ENCODE results near the gene PHAF1. TPM values are rescaled to one million over a fixed set of nuclear protein-coding genes. Genes with fewer than 3 reads are reported as not detected.

PHAF1 gene
- total and polyA plus RNA-seq, 2 of the 8 experiments (the other 6 are each of a cell fraction or from before 2014, with no cell fraction given) = 18.6 to 26.4 TPM

GRCh38 chr16:67163164-67163998 lies 53.6 kb downstream of the PHAF1 start (continued):
- no peak for TF ChIP-seq TCF12 (IDR thresholded peaks at IDR 0.05; ENCODE audit: low read depth, low read length)
- no peak for TF ChIP-seq HDAC6 (IDR thresholded peaks at IDR 0.05; ENCODE audit: low read depth, low read length)
- no peak for TF ChIP-seq CBX5 (IDR thresholded peaks at IDR 0.05; ENCODE audit: low read depth, low read length)
- no peak for TF ChIP-seq SIX5 (IDR thresholded peaks at IDR 0.05; ENCODE audit: low read depth, low read length)
- TF ChIP-seq RNF2 (IDR thresholded peaks at IDR 0.05; ENCODE audit: borderline replicate concordance, low read depth, low read length, missing control alignments, poor library complexity, severe bottlenecking) = peak; percentile 94
- TF ChIP-seq NANOG (IDR thresholded peaks at IDR 0.05; ENCODE audit: insufficient read depth, low read depth, low read length, poor library complexity, severe bottlenecking) = no peak
- TF ChIP-seq HDAC2 (IDR thresholded peaks at IDR 0.05; ENCODE audit: borderline replicate concordance in 1 of 2, low read depth in 2 of 2, low read length in 2 of 2) = no peak
- no peak for TF ChIP-seq SP1 (IDR thresholded peaks at IDR 0.05; ENCODE audit: low read depth, low read length)
- TF ChIP-seq ASH2L (IDR thresholded peaks at IDR 0.05; ENCODE audit: low read length) = no peak
- TF ChIP-seq SP4 (IDR thresholded peaks at IDR 0.05; ENCODE audit: low read length) = no peak
- TF ChIP-seq CHD1 (IDR thresholded peaks at IDR 0.05; ENCODE audit: low read depth, low read length) = no peak
- 0 out of 2 replicates have a peak, but pooled peaks have one; percentile 10 for TF ChIP-seq NRF1 (IDR thresholded peaks at IDR 0.05; ENCODE audit: low read depth, low read length)
- no peak for TF ChIP-seq ATF3 (IDR thresholded peaks at IDR 0.05; ENCODE audit: insufficient read depth, low read depth, low read length)
- TF ChIP-seq MAFK (IDR thresholded peaks at IDR 0.05; ENCODE audit: low read depth, low read length) = no peak
- TF ChIP-seq RXRA (IDR thresholded peaks at IDR 0.05; ENCODE audit: insufficient read depth, low read depth, low read length) = no peak
- TF ChIP-seq FOSL1 (IDR thresholded peaks at IDR 0.05; ENCODE audit: insufficient read depth, low read depth, low read length) = no peak
- no peak for TF ChIP-seq TAF7 (optimal IDR thresholded peaks at IDR 0.05; ENCODE audit: borderline replicate concordance, low read depth, low read length)
- TF ChIP-seq EP300 (IDR thresholded peaks at IDR 0.05; ENCODE audit: borderline replicate concordance in 1 of 2, low read depth in 2 of 2, low read length in 2 of 2) = no peak
- peak; percentile 82 for TF ChIP-seq E2F6 (IDR thresholded peaks at IDR 0.05)
- no peak for TF ChIP-seq CBX8 (IDR thresholded peaks at IDR 0.05; ENCODE audit: borderline replicate concordance, low read depth, low read length)
- TF ChIP-seq CREB1 (IDR thresholded peaks at IDR 0.05) = peak; percentile 73

Measured in H1 (cell line).